GM12875 (cell line): ENCODE measurements around the gene TBC1D7.

Experiments
- H3K4me3 ChIP-seq: one replicate; pipeline ENCODE4 v1.5.1; 2011; ENCODE audit warnings: low read depth, low read length, control low read depth
- TF ChIP-seq, protein P1 (sequence below): IDR thresholded peaks from 2 replicates; pipeline ENCODE4 v1.5.1; 2011; ENCODE audit warnings: low read depth, mild to moderate bottlenecking, control low read depth, inconsistent platforms, low read length, moderate library complexity, borderline replicate concordance; ENCODE audit not compliant: insufficient read depth

Gene TBC1D7

DNA sequence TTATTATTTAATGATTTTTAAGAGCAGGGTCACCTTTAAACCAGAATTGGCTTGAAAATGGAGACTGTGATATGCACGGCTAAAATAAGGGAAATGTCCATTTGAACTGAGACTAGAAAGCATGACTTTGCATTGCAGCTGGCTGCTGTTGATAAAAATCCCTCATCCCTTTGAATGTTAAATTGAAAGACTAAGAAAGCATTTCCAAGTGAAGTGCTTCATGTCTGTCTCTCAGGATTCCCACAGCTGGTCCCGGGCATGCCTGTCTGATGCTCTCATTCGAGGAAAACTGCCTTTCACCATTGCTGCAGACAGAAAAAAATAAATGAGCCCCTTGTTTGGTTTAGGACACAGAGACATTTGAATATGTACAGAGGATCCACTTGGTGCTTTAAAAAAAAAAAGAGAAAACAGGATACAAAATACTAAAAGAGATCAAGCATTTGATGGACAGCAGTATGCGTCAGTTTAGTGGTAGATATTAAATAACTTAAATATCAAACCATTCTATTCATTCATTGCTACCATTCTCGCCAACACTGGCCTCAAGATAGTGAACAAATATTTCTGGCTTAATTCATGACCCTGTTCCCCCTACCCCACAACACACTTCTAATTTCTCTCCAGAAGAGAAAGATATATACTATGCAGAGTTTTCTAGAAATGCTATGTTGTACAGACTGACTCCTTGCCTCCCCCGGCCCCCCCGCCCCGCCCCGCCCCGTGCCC is 55.0 kb downstream of the TBC1D7 start:
- H3K4me3 ChIP-seq, result peak overlapping the region; percentile 59
- TF ChIP-seq, protein P1, sequence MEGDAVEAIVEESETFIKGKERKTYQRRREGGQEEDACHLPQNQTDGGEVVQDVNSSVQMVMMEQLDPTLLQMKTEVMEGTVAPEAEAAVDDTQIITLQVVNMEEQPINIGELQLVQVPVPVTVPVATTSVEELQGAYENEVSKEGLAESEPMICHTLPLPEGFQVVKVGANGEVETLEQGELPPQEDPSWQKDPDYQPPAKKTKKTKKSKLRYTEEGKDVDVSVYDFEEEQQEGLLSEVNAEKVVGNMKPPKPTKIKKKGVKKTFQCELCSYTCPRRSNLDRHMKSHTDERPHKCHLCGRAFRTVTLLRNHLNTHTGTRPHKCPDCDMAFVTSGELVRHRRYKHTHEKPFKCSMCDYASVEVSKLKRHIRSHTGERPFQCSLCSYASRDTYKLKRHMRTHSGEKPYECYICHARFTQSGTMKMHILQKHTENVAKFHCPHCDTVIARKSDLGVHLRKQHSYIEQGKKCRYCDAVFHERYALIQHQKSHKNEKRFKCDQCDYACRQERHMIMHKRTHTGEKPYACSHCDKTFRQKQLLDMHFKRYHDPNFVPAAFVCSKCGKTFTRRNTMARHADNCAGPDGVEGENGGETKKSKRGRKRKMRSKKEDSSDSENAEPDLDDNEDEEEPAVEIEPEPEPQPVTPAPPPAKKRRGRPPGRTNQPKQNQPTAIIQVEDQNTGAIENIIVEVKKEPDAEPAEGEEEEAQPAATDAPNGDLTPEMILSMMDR, result no peak

DNA sequence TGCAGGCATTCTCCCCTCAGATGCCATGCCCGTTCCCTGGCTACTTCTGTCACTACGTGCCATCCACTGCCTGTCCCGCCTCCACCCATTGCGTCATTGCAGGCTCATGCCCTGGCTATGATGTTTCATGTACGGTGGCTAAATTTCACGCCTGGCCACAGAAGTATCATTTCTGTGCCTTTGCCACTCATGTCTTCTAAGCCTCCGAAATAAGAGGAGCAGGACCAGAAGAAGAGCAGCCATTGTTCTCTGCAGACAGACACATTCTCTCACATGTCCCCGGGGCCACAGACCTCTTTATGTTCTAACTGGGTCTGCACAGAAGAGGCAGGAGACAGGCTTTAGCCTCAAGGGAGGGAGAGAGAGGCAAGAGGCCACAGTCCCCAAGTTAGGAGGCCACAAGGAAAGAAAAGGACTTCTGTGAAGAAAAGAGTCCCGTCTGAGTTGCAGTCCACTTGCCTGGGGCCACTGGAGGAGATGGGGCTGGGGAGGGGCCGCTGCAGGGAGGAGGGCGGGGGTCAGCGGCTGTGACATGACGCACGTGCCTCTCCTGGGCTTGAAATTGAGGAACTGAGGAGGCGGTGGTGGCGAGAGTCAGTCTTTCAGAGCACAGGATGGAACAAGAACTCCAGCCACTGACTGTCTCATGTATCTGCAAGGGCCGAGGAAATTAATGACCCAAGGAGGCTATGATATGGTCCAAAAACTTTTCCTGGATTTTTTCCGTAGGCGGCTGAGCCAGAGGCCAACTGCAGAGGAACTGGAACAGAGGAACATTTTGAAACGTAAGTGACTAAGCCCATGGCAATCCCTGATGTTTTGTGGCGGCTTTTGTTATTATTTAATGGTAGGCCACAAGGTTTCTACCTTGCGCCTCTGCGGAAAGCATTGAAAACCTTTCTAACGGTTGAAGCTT is 55.9 kb downstream of the TBC1D7 start:
- TF ChIP-seq, protein P1, result no peak
- H3K4me3 ChIP-seq, result peak overlapping the region; percentile 59

DNA sequence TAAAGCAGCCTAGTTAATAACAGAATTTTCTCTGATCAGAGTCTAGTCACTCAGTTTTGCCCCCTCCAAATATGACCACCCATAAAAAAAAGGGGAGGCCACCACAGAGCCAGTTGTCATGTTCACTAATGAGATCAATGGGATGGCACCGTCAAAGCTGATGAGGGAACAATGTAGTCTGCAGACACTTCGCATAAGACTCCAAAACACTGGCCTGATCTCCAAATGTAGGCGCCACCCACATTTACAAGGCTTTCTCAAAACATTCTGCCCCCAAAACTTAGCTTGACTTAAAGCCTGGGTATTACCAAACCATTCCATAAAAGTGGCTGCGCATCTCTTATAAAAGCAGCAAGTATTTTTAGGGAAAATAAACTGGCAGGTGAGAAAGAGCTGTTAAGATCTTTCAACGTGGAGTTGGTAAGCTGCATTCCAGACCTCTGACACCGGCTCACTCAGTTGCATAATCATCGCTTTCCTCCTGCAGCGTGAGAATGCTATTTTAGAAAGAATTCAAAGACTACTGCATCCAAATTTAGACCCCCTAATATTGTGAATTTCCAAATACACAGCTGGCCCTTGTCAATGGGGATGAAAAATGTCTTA is 59.3 kb downstream of the TBC1D7 start:
- no peak overlapping the region for H3K4me3 ChIP-seq
- TF ChIP-seq, protein P1, result no peak

DNA sequence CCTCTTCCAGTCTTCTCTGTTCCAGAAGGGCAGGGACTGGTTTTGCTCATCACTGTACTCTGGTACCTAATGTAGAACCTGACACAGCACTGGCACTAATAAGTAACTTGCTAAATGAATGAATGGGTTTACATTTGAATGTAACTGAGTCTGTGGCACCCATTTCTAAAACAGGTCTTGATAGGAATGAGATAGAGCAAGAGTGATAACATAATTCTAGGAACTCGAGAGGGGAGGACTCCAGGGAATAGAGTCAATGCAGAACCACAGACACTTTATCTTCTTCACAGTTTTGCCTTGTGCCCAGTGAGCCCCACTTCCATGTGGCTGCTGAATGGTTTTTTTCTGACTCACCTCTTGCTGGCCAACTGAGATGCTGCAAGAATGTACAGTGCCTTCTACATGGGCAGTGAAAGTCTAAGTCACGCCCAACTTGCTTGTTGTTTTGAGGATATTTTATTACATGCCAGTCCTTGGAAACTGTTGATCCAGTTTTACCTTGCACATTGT is 61.1 kb downstream of the TBC1D7 start:
- TF ChIP-seq, protein P1, result no peak
- no peak overlapping the region for H3K4me3 ChIP-seq

DNA sequence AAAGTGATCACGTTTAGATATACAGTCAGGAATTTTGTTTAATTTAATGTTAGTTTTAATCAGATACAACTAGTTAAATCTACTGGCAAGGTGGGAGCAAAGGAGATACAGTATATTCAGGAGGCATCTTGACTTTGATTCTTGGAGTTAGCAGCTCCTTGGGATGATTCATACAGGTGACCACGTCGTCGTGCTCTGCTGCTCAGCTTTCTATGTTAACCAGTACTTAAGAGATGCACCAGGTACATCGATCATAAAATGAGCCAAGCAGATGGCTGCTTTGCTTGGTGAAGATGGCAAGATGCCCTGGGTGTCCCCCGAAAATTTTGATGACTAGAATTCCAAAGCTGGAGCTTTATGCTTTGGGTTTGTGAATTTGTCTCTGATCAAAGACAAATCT is 64.7 kb downstream of the TBC1D7 start:
- TF ChIP-seq, protein P1, result no peak
- H3K4me3 ChIP-seq, result no peak overlapping the region

DNA sequence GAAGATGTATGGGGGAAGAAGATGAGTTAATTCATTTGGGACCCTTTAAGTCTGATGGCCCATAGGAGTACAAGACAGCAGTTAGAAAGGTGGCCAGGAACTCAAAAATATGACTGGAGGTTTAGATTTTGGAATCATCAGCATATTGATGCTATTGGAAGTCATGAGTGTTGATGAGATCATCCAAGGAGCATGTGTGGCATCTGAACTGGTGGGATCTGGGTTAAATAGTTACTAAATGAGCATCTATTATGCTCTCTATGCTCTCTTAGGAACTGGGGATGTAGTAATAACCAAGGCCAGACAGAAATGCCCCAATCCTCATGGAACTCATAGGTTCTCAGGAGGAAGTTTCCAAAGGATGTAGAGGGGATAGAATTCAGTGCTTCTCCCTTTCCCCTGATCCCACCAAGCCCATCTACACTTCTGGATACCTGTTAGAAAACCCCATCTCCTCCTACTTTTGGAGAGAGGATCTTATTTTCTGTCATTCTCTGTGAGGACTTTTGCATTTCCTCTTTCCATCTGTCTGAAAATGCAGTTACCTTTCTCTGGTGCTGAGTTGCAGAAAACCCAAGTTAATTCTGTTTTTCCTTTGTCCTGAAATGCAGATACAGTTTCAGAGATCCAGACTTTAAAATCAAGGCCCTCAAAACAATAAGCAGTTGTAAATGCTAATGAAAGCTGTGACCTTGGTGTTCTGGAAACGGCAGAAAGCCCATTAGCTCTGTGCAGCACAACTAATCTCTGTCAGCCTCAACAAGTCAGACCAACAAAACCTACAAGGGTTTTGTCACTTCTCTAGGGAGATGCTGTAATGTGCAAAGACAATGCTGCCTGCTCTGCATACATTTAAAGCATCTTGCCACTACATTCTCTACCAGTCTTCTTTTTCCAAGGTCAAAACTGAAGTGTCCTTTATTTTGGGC is 65.8 kb downstream of the TBC1D7 start:
- TF ChIP-seq, protein P1, result no peak
- H3K4me3 ChIP-seq, result no peak overlapping the region
